Right lobe of liver (tissue), 6 donors: ENCODE results near the gene ANXA10. TPM values are rescaled to one million over a fixed set of nuclear protein-coding genes. Genes with fewer than 3 reads are reported as not detected.

Source experiments
- ATAC-seq, 4 donors: fragments of 200-7000 bp; cut with Tn5 transposase; one replicate each; pipeline ENCODE4 v1.9.1; 2020; ENCODE audit warnings: mild to moderate bottlenecking in 4 of 4, moderate library complexity in 4 of 4
- DNase-seq, 3 donors: peaks; one replicate each; pipeline ENCODE4 v3.0.0-alpha.2; 2020
- H3K27ac ChIP-seq, 3 donors: fragments of 200-600 bp; one replicate each; pipeline ENCODE4 v1.8.0; 2022
- H3K27me3 ChIP-seq, 2 donors: fragments of 200-600 bp; one replicate each; pipeline ENCODE4 v1.8.0; 2022
- H3K36me3 ChIP-seq, 4 donors: fragments of 200-600 bp; sonication (generic) in 1 of 4; one replicate each; pipeline versions ENCODE4 v1.5.1 to v1.8.0; 2017 to 2022; ENCODE audit warnings: control low read depth in 1 of 4
- H3K4me1 ChIP-seq, 4 donors: fragments of 200-600 bp; sonication (generic) in 1 of 4; one replicate each; pipeline versions ENCODE4 v1.5.1 to v1.8.0; 2017 to 2022; ENCODE audit warnings: control low read depth in 1 of 4
- H3K4me3 ChIP-seq, 3 donors: fragments of 200-600 bp; one replicate each; pipeline ENCODE4 v1.8.0; 2022
- H3K9me3 ChIP-seq, 4 donors: fragments of 200-600 bp; sonication (generic) in 1 of 4; one replicate each; pipeline versions ENCODE4 v1.5.1 to v1.8.0; 2017 to 2022; ENCODE audit warnings: control low read depth in 1 of 4
- CTCF ChIP-seq, 4 donors: fragments of 200-600 bp in 3 of 4; fragments of 450-650 bp in 1 of 4; IDR thresholded peaks; one replicate each; pipeline versions ENCODE4 v1.5.1 to v1.8.0; 2016 to 2022; ENCODE audit warnings: antibody characterized with exemption in 4 of 4, mild to moderate bottlenecking in 2 of 4
- POLR2A ChIP-seq: fragments of 450-650 bp; IDR thresholded peaks from one replicate; pipeline ENCODE4 v1.6.1; 2017; ENCODE audit warnings: antibody characterized with exemption, mild to moderate bottlenecking
- WGBS: methylation state at CpG from one replicate; pipeline ENCODE4 v1.1.6; 2018; ENCODE audit warnings: low coverage, low lambda C conversion rate; ENCODE audit not compliant: insufficient coverage; ENCODE audit errors: missing lambda C conversion rate; 5-methylcytosine and 5-hydroxymethylcytosine counted together
- intact Hi-C, 2 donors: fragments of 100-400 bp; cut with DNase I; formaldehyde crosslinking; loops; one replicate each; pipeline versions ENCODE4 v1.11.2 to v1.14.1; 2022
- total RNA-seq, 6 experiments: library from RNA; depleted of rRNA in 2 of 6; stranded (reverse); fragments of >200 nt in 2 of 6; fragmentation: NEBNext Ultra II Directional in 3 of 6; extraction: Animal tissue kit (Norgen Biotek cat#: 25700) in 3 of 6; gene quantifications; one replicate each; pipeline versions ENCODE4 v1.1.0 to v1.2.4, GENCODE V29; 2016 to 2023
- donor health status: DM: no; HTN: yes; CAD: no.
- donor health status: DM: no; HTN: no; CAD: no.
- donor health status: DM: no; HTN: no; CAD: no.
- donor health status: DM: no; HTN: yes; CAD: no.
- donor health status: DM: no; HTN: yes; CAD: no.

ANXA10 gene
- total RNA-seq, 6 experiments from 2014 or later: 31.4 to 46.6 (median 41.5) TPM

- intact Hi-C loops: no loop called here
- Histone ChIP-seq H3K9me3 (no peaks in the 10 kb centered on the region), H3K36me3 (no peaks in the 10 kb centered on the region), H3K4me1 (no peaks in the 10 kb centered on the region), H3K27ac (no peak overlapping the region), H3K27me3 (no peaks in the 10 kb centered on the region), H3K4me3 (no peak overlapping the region)
- 31% methylated on average over 2 of the region's 3 CpGs for WGBS
- ATAC-seq: no peak
- TF ChIP-seq CTCF (IDR thresholded peaks at IDR 0.05) (no peak), POLR2A (no peak)
- no peak for DNase-seq
Observed at GRCh38 chr4:168138143-168138542, 45.8 kb downstream of the ANXA10 start.

- H3K27ac ChIP-seq: no peak overlapping the region
- no peaks in the 10 kb centered on the region for H3K9me3 ChIP-seq
- TF ChIP-seq POLR2A: no peak
- no peak for TF ChIP-seq CTCF (IDR thresholded peaks at IDR 0.05)
- no peaks in the 10 kb centered on the region for H3K4me1 ChIP-seq
- intact Hi-C loops: no loop called here
- WGBS: 70% methylated on average over 5 of the region's 5 CpGs
- H3K36me3 ChIP-seq: no peaks in the 10 kb centered on the region
- H3K4me3 ChIP-seq: no peak overlapping the region
- ATAC-seq: no peak
- H3K27me3 ChIP-seq: no peaks in the 10 kb centered on the region
- no peak for DNase-seq
Observed at GRCh38 chr4:168139336-168139735, 47.0 kb downstream of the ANXA10 start.

GRCh38 chr4:168141733-168142132 lies 49.4 kb downstream of the ANXA10 start:
- intact Hi-C loops: no loop called here
- ATAC-seq (no peak), DNase-seq (no peak)
- Histone ChIP-seq H3K4me3 (no peak overlapping the region), H3K36me3 (no peaks in the 10 kb centered on the region), H3K27ac (no peak overlapping the region), H3K9me3 (no peaks in the 10 kb centered on the region), H3K4me1 (no peaks in the 10 kb centered on the region), H3K27me3 (no peaks in the 10 kb centered on the region)
- TF ChIP-seq POLR2A: no peak
- no peak for TF ChIP-seq CTCF (IDR thresholded peaks at IDR 0.05)
- 80% methylated on average over 7 of the region's 7 CpGs for WGBS

- Histone ChIP-seq H3K27me3 (no peaks in the 10 kb centered on the region), H3K4me1 (no peaks in the 10 kb centered on the region), H3K4me3 (no peak overlapping the region), H3K36me3 (no peaks in the 10 kb centered on the region), H3K9me3 (no peaks in the 10 kb centered on the region), H3K27ac (no peak overlapping the region)
- WGBS: 47% methylated on average over 2 of the region's 2 CpGs
- no peak for DNase-seq
- TF ChIP-seq POLR2A (no peak), CTCF (IDR thresholded peaks at IDR 0.05) (no peak)
- intact Hi-C loops: no loop called here
- no peak for ATAC-seq
Observed at GRCh38 chr4:168143601-168144000, 51.3 kb downstream of the ANXA10 start.

- Histone ChIP-seq H3K4me1 (no peaks in the 10 kb centered on the region), H3K9me3 (no peaks in the 10 kb centered on the region), H3K4me3 (no peak overlapping the region), H3K27ac (no peak overlapping the region), H3K36me3 (no peaks in the 10 kb centered on the region), H3K27me3 (no peaks in the 10 kb centered on the region)
- TF ChIP-seq CTCF (IDR thresholded peaks at IDR 0.05) (no peak), POLR2A (no peak)
- WGBS: 76% methylated on average over 6 of the region's 6 CpGs
- ATAC-seq (no peak), DNase-seq (no peak)
- intact Hi-C loops: no loop called here
Observed at GRCh38 chr4:168150420-168151050, 58.2 kb downstream of the ANXA10 start.
